Neural progenitor cell (in vitro differentiated cells): ENCODE data around the gene COCH. TPM values are rescaled to one million over a fixed set of nuclear protein-coding genes. Genes with fewer than 3 reads are reported as not detected.

Experiments
- DNase-seq: peaks from one replicate; pipeline ENCODE4 v3.0.0-alpha.2; 2016; ENCODE audit warnings: low spot score
- H2AFZ ChIP-seq: fragments of 200-600 bp; sonication (generic); replicated peaks from 2 replicates; pipeline ENCODE4 v1.6.1; 2016; ENCODE audit warnings: antibody characterized with exemption
- H3F3A ChIP-seq: fragments of 200-600 bp; sonication (generic); 2 replicates; pipeline ENCODE4 v1.6.1; 2016; ENCODE audit warnings: antibody characterized with exemption, low read depth
- H3K27ac ChIP-seq: fragments of 200-600 bp; sonication (generic); 2 replicates; pipeline ENCODE4 v1.5.1; 2016; ENCODE audit warnings: mild to moderate bottlenecking
- H3K27me3 ChIP-seq: fragments of 200-600 bp; sonication (generic); 2 replicates; pipeline ENCODE4 v1.6.1; 2016; ENCODE audit warnings: mild to moderate bottlenecking, moderate library complexity
- H3K36me3 ChIP-seq: fragments of 200-600 bp; sonication (generic); 2 replicates; pipeline ENCODE4 v1.5.1; 2016
- H3K4me1 ChIP-seq: fragments of 200-600 bp; sonication (generic); 2 replicates; pipeline ENCODE4 v1.6.1; 2016; ENCODE audit warnings: mixed run types
- H3K4me2 ChIP-seq: fragments of 200-600 bp; sonication (generic); 2 replicates; pipeline ENCODE4 v1.6.1; 2016
- H3K4me3 ChIP-seq: fragments of 200-600 bp; sonication (generic); 2 replicates; pipeline ENCODE4 v1.5.1; 2016
- H3K79me2 ChIP-seq: fragments of 200-600 bp; sonication (generic); 2 replicates; pipeline ENCODE4 v1.6.1; 2016; ENCODE audit warnings: low read depth
- H3K9ac ChIP-seq: fragments of 200-600 bp; sonication (generic); 2 replicates; pipeline ENCODE4 v1.6.1; 2016
- H3K9me3 ChIP-seq: fragments of 200-600 bp; sonication (generic); 2 replicates; pipeline ENCODE4 v1.5.1; 2016; ENCODE audit warnings: low read depth
- H4K20me1 ChIP-seq: fragments of 200-600 bp; sonication (generic); 2 replicates; pipeline ENCODE4 v1.6.1; 2016; ENCODE audit warnings: low read depth
- H3K27ac Mint-ChIP-seq: 3 replicates; pipeline ENCODE4 v1.8.0; 2021; ENCODE audit warnings: mixed read lengths
- H3K27me3 Mint-ChIP-seq: 2 replicates; pipeline ENCODE4 v1.8.0; 2022; ENCODE audit warnings: low read depth, mild to moderate bottlenecking, inconsistent platforms, moderate library complexity, mixed read lengths; ENCODE audit not compliant: insufficient read depth
- H3K36me3 Mint-ChIP-seq: 3 replicates; pipeline ENCODE4 v1.8.0; 2021; ENCODE audit warnings: mixed read lengths
- H3K4me1 Mint-ChIP-seq: 3 replicates; pipeline ENCODE4 v1.8.0; 2021; ENCODE audit warnings: mixed read lengths
- H3K4me3 Mint-ChIP-seq: 3 replicates; pipeline ENCODE4 v1.8.0; 2021; ENCODE audit warnings: mild to moderate bottlenecking, moderate library complexity, mixed read lengths
- H3K9me3 Mint-ChIP-seq: 3 replicates; pipeline ENCODE4 v1.8.0; 2020; ENCODE audit warnings: mixed read lengths
- CTCF ChIP-seq: fragments of 200-600 bp; sonication (generic); IDR thresholded peaks from 2 replicates; pipeline ENCODE4 v1.5.1; 2017; ENCODE audit warnings: antibody characterized with exemption, mild to moderate bottlenecking
- EZH2 ChIP-seq: fragments of 200-600 bp; sonication (generic); IDR thresholded peaks from 2 replicates; pipeline ENCODE4 v1.6.1; 2017; ENCODE audit warnings: antibody characterized with exemption, mild to moderate bottlenecking, moderate library complexity
- EZH2phosphoT487 ChIP-seq: fragments of 200-600 bp; sonication (generic); IDR thresholded peaks from 2 replicates; pipeline ENCODE4 v1.6.1; 2017; ENCODE audit warnings: antibody characterized with exemption
- total RNA-seq: library from RNA; depleted of rRNA; stranded (reverse); fragments of >200 nt; gene quantifications from 2 replicates; pipeline ENCODE4 v1.2.3, GENCODE V29; 2015; ENCODE audit warnings: low replicate concordance

The COCH gene
- total RNA-seq, 1 donor from 2014 or later: 31.1 TPM

GRCh38 chr14:30906752-30907658 is 32.6 kb downstream of the COCH start:
- Mint-ChIP-seq H3K27ac (no peak overlapping the region), H3K4me3 (no peak overlapping the region), H3K36me3 (peaks cover 20% of the 10 kb centered on the region), H3K9me3 (no peaks in the 10 kb centered on the region), H3K27me3 (no peaks in the 10 kb centered on the region), H3K4me1 (no peaks in the 10 kb centered on the region)
- Histone ChIP-seq H3K4me2 (no peak overlapping the region), H3K27ac (no peak overlapping the region), H3K79me2 (no peaks in the 10 kb centered on the region), H3K27me3 (no peaks in the 10 kb centered on the region), H2AFZ (no peak overlapping the region), H3F3A (peaks cover 4% of the 10 kb centered on the region), H3K4me1 (no peaks in the 10 kb centered on the region), H4K20me1 (no peaks in the 10 kb centered on the region), H3K4me3 (no peak overlapping the region), H3K9ac (no peak overlapping the region), H3K9me3 (no peaks in the 10 kb centered on the region), H3K36me3 (peaks cover 40% of the 10 kb centered on the region)
- TF ChIP-seq CTCF (peak; percentile 40), EZH2 (no peak)
- no peak for DNase-seq

GRCh38 chr14:30907659-30908057 is 33.3 kb downstream of the COCH start:
- H3K27ac Mint-ChIP-seq: no peak overlapping the region
- H3K4me3 Mint-ChIP-seq: no peak overlapping the region
- H3K36me3 Mint-ChIP-seq: peaks cover 18% of the 10 kb centered on the region
- H3K4me1 Mint-ChIP-seq: no peaks in the 10 kb centered on the region
- Histone ChIP-seq H3K4me1 (no peaks in the 10 kb centered on the region), H3K9ac (no peak overlapping the region), H3K27me3 (no peaks in the 10 kb centered on the region), H3K36me3 (peaks cover 34% of the 10 kb centered on the region), H3K9me3 (no peaks in the 10 kb centered on the region), H3K4me3 (no peak overlapping the region), H3F3A (peaks cover 4% of the 10 kb centered on the region), H4K20me1 (no peaks in the 10 kb centered on the region), H3K4me2 (no peak overlapping the region), H3K27ac (no peak overlapping the region), H2AFZ (no peak overlapping the region), H3K79me2 (no peaks in the 10 kb centered on the region)
- no peaks in the 10 kb centered on the region for H3K27me3 Mint-ChIP-seq
- DNase-seq: no peak
- TF ChIP-seq EZH2 (no peak), EZH2phosphoT487 (no peak), CTCF (no peak)
- no peaks in the 10 kb centered on the region for H3K9me3 Mint-ChIP-seq

GRCh38 chr14:30908826-30909225 is 34.5 kb downstream of the COCH start:
- H3F3A ChIP-seq: peaks cover 4% of the 10 kb centered on the region
- no peaks in the 10 kb centered on the region for H3K4me1 Mint-ChIP-seq
- H3K9me3 Mint-ChIP-seq: no peaks in the 10 kb centered on the region
- H4K20me1 ChIP-seq: no peaks in the 10 kb centered on the region
- no peaks in the 10 kb centered on the region for H3K27me3 ChIP-seq
- H3K27ac ChIP-seq: no peak overlapping the region
- TF ChIP-seq EZH2: no peak
- TF ChIP-seq CTCF: no peak
- no peak for TF ChIP-seq EZH2phosphoT487
- H3K27me3 Mint-ChIP-seq: no peaks in the 10 kb centered on the region
- DNase-seq: no peak
- no peak overlapping the region for H2AFZ ChIP-seq
- peaks cover 31% of the 10 kb centered on the region for H3K36me3 ChIP-seq
- H3K27ac Mint-ChIP-seq: no peak overlapping the region
- H3K4me3 ChIP-seq: no peak overlapping the region
- peaks cover 18% of the 10 kb centered on the region for H3K36me3 Mint-ChIP-seq
- H3K79me2 ChIP-seq: no peaks in the 10 kb centered on the region
- no peak overlapping the region for H3K4me3 Mint-ChIP-seq
- H3K4me2 ChIP-seq: no peak overlapping the region
- no peaks in the 10 kb centered on the region for H3K4me1 ChIP-seq
- H3K9me3 ChIP-seq: no peaks in the 10 kb centered on the region
- H3K9ac ChIP-seq: no peak overlapping the region
